ENCODE data around the gene DSCAM. TPM values are rescaled to one million over a fixed set of nuclear protein-coding genes. Genes with fewer than 3 reads are reported as not detected.

The DSCAM gene
- total and polyA plus RNA-seq, 8 donors, result 0.37 TPM; not detected in 7

DNA sequence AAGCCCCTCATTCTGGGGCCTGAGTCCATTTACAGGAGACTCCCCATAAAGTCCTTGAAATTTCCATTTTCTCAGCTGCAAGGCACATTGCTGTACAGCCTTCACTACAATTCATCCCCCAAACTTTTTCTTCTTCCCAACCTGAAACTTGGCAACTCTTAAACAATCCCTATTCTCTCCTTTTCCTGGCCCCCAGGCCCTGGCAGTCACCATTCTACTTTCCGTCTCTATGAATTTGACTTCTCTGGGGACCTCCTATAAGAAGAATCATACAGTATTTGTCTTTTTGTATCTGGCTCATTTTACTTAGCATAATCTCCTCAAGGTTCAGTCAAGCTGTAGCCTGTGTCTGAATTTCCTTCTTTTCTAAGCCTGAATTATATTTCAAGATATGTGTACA lies 646.8 kb downstream of the DSCAM start:
- Histone ChIP-seq H3K27ac (no peak overlapping the region), H3K9me3 (peaks cover 0 to 12% (median 2%) of the 10 kb centered on the region in 4 donors), H3K27me3 (no peaks in the 10 kb centered on the region), H3K36me3 (no peaks in the 10 kb centered on the region), H3K4me3 (no peak overlapping the region), H3K4me1 (peaks cover 0 to 4% (median 0%) of the 10 kb centered on the region in 4 donors)
- DNase-seq, result no peak
- TF ChIP-seq POLR2AphosphoS5 (IDR thresholded peaks at IDR 0.05) (no peak), EP300 (IDR thresholded peaks at IDR 0.05) (no peak), POLR2A (IDR thresholded peaks at IDR 0.05) (no peak)
- TF ChIP-seq, protein P1, sequence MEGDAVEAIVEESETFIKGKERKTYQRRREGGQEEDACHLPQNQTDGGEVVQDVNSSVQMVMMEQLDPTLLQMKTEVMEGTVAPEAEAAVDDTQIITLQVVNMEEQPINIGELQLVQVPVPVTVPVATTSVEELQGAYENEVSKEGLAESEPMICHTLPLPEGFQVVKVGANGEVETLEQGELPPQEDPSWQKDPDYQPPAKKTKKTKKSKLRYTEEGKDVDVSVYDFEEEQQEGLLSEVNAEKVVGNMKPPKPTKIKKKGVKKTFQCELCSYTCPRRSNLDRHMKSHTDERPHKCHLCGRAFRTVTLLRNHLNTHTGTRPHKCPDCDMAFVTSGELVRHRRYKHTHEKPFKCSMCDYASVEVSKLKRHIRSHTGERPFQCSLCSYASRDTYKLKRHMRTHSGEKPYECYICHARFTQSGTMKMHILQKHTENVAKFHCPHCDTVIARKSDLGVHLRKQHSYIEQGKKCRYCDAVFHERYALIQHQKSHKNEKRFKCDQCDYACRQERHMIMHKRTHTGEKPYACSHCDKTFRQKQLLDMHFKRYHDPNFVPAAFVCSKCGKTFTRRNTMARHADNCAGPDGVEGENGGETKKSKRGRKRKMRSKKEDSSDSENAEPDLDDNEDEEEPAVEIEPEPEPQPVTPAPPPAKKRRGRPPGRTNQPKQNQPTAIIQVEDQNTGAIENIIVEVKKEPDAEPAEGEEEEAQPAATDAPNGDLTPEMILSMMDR (IDR thresholded peaks at IDR 0.05), result no peak
- 76 to 90% (median 86%) methylated on average over 1 of the region's 1 CpG for WGBS, 5 donors
- intact Hi-C loops (cut with DNase I; ENCODE audit: low total_unique reads), result no loop called here

DNA sequence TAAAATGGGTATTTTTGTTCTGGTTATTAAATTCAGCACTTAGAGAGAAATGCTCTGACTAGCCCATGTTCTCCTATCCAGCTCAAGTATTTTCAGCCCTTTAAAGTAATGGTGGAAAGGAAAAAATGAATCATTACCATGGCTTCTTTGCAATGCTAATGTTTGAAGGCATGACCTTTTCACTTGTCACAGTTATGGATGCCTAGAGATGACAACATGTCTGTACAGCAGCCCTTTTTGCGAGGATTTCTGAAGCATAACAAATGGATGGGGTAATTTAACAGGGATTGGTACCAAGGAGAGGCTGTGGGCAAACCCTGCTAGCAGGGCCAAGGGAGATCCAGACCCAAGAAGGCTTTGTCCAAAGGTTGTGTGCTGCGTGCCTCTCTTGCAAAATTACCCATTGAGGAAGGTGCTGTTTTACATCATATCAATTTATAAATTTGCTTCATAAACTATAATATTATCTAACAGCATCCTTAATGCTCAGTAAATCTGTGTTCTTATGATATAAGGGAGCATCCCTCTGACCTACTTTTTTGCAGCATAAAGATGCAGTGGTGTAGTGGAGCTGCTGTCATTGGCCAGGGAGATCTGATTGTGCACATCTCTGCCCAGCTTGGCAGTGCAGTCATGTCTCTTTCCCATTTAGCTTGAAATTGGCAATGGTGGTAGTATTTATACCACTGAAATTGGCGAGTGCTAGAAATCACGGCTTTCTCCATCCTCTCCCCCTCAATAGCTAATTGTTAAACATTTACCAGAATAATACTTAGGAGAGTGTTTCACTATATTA lies 652.6 kb downstream of the DSCAM start:
- TF ChIP-seq, protein P1 (IDR thresholded peaks at IDR 0.05), result no peak
- no peak for TF ChIP-seq EP300 (IDR thresholded peaks at IDR 0.05)
- TF ChIP-seq POLR2AphosphoS5 (IDR thresholded peaks at IDR 0.05), result no peak
- TF ChIP-seq POLR2A (IDR thresholded peaks at IDR 0.05), result no peak
- intact Hi-C loops (cut with DNase I; ENCODE audit: low total_unique reads), result no loop called here

DNA sequence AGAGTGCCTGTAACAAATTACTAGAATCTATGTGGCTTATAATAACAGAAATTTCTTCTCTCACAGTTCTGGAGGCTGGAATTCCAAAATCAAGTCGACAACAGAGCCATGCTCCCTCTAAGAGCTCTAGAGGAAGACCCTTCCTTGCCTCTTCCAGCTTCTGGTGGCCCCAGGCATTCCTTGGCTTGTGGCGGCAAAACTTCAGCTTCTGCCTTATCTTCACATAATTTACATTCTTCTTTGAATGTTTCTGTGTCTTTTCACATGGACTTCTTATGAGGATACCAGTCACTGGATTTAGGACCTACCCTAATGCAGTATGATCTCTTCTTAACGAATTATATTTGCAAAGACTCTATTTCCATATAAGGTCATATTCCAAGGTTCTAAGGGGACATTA lies 655.3 kb downstream of the DSCAM start:
- TF ChIP-seq, protein P1 (IDR thresholded peaks at IDR 0.05), result no peak
- TF ChIP-seq POLR2AphosphoS5 (IDR thresholded peaks at IDR 0.05) (no peak), POLR2A (IDR thresholded peaks at IDR 0.05) (no peak), EP300 (IDR thresholded peaks at IDR 0.05) (no peak)
- Histone ChIP-seq H3K27me3 (peaks cover 0 to 5% (median 0%) of the 10 kb centered on the region in 3 donors), H3K4me3 (no peak overlapping the region), H3K27ac (no peak overlapping the region), H3K9me3 (no peaks in the 10 kb centered on the region), H3K36me3 (no peaks in the 10 kb centered on the region), H3K4me1 (peaks cover 0 to 8% (median 0%) of the 10 kb centered on the region in 4 donors)
- intact Hi-C loops (cut with DNase I; ENCODE audit: low total_unique reads), result no loop called here
- no peak for DNase-seq
- 78 to 84% (median 80%) methylated on average over 3 of the region's 3 CpGs for WGBS, 5 donors

More for the DNA sequence above, 652.6 kb downstream of the DSCAM start:
- Histone ChIP-seq H3K36me3 (no peaks in the 10 kb centered on the region), H3K4me3 (no peak overlapping the region), H3K27me3 (no peaks in the 10 kb centered on the region), H3K4me1 (no peaks in the 10 kb centered on the region), H3K9me3 (peaks cover 0 to 12% (median 2%) of the 10 kb centered on the region in 4 donors), H3K27ac (no peak overlapping the region)
- 52 to 65% (median 62%) methylated on average over 4 of the region's 4 CpGs for WGBS, 5 donors
- DNase-seq, result no peak

DNA sequence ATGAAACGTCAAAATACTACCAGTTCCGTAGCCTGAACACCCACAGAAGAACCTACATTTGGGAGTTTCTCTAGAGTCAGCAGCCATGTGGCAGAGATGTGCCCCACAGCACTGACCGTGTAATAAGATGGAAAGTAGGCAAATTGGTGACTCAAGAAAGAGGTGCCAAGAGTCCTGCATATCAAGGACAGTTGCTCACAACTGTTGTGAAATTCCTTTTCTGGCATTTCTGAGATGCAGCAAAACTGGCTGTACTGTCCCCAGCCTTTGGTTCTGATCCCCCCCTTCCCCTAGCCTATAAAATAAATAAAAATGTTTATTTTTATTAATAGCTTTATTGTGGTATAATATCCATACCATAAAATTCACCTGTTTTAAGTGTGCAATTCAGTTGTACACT lies 655.8 kb downstream of the DSCAM start:
- H3K9me3 ChIP-seq, result no peaks in the 10 kb centered on the region
- DNase-seq, result no peak
- no peaks in the 10 kb centered on the region for H3K36me3 ChIP-seq
- peaks cover 0 to 10% (median 0%) of the 10 kb centered on the region in 3 donors for H3K27me3 ChIP-seq
- no peak overlapping the region for H3K4me3 ChIP-seq
- intact Hi-C loops (cut with DNase I; ENCODE audit: low total_unique reads), result no loop called here
- TF ChIP-seq EP300 (IDR thresholded peaks at IDR 0.05), result no peak
- TF ChIP-seq, protein P1 (IDR thresholded peaks at IDR 0.05), result no peak
- TF ChIP-seq POLR2A (IDR thresholded peaks at IDR 0.05), result no peak
- no peak for TF ChIP-seq POLR2AphosphoS5 (IDR thresholded peaks at IDR 0.05)
- H3K4me1 ChIP-seq, result peaks cover 0 to 13% (median 0%) of the 10 kb centered on the region in 4 donors
- 57 to 87% (median 73%) methylated on average over 3 of the region's 3 CpGs for whole genome bisulfite sequencing, 5 donors
- no peak overlapping the region for H3K27ac ChIP-seq
